Measurements from ENCODE around the gene FBXL16. TPM values are rescaled to one million over a fixed set of nuclear protein-coding genes. Genes with fewer than 3 reads are reported as not detected.
"Not testable (repeated sequence)": the region's sequence is repeated elsewhere in the genome, so short reads cannot be mapped to it uniquely, and the experiment has no call there.

Gene FBXL16
- total RNA-seq, 4 donors from 2014 or later: 0.21 to 0.37 TPM; not detected in 2

- no peak for DNase-seq
- peaks cover 0 to 12% of the 10 kb centered on the region in 2 donors for H3K4me1 ChIP-seq
- H3K27me3 ChIP-seq: no peaks in the 10 kb centered on the region
- no peaks in the 10 kb centered on the region for H3K36me3 ChIP-seq
- H3K27ac ChIP-seq: no peak overlapping the region
- no peak for TF ChIP-seq POLR2A (IDR thresholded peaks at IDR 0.05)
- TF ChIP-seq CTCF (IDR thresholded peaks at IDR 0.05): no peak
- intact Hi-C loops (cut with DNase I; ENCODE audit: low total_unique reads): no loop called here
- H3K4me3 ChIP-seq: no peak overlapping the region
- H3K9me3 ChIP-seq: no peaks in the 10 kb centered on the region
Observed at GRCh38 chr16:743794-744500, 38.3 kb upstream of the FBXL16 start.

DNA sequence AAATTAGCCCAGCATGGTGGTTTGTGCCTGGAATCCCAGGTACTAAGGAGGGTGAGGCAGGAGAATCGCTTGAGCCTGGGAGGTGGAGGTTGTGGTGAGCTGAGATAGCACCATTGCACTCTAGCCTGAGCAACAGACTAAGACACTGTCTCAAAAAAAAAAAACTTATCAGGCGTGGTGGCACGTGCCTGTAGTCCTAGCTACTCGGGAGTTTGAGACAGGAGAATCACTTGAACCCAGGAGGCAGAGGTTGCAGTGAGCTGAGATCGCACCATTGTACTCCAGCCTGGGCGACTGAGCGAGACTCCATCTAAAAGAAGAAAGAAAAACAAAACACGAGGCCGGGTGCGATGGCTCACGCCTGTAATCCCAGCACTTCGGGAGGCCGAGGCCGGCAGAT, 37.3 kb upstream of the FBXL16 start:
- H3K36me3 ChIP-seq; intact Hi-C loops (cut with DNase I; ENCODE audit: low total_unique reads); H3K4me3 ChIP-seq; H3K9me3 ChIP-seq; H3K27ac ChIP-seq; H3K27me3 ChIP-seq; DNase-seq: not testable (repeated sequence)
- peaks cover 0 to 12% of the 10 kb centered on the region in 2 donors for H3K4me1 ChIP-seq

DNA sequence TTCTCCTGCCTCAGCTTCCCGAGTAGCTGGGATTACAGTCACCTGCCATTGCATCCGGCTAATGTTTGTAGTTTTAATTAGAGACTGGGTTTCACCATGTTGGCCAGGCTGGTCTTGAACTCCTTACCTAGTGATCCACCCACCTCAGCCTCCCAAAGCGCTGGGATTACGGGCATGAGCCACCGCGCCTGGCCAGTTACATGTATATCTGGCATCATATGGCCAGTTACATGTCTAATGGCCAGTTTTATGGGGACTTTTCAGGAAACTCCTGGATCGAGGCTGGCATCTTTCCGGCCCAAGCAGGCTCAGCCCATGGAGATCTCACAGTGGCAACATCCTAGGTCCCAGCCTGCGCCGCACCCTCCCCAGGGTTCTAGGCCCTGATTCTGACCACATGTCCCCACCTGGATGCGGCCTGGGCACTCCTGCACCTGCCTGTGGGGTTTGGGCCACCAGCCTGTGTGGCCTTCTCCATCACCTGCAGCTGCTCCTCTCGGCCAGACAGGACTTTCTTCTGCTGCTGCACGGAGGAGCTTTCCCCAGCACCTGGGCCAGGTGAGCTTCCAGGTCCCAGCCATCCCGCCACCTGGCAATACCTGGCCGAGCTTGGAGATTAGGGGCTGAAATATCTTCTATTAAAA, 36.5 kb upstream of the FBXL16 start:
- intact Hi-C loops (cut with DNase I; ENCODE audit: low total_unique reads): no loop called here
- no peaks in the 10 kb centered on the region for H3K9me3 ChIP-seq
- H3K27ac ChIP-seq: no peak overlapping the region
- TF ChIP-seq CTCF (IDR thresholded peaks at IDR 0.05) (no peak), POLR2A (IDR thresholded peaks at IDR 0.05) (no peak)
- no peak for DNase-seq
- H3K27me3 ChIP-seq: no peaks in the 10 kb centered on the region
- H3K4me1 ChIP-seq: peaks cover 0 to 12% of the 10 kb centered on the region in 2 donors
- no peaks in the 10 kb centered on the region for H3K36me3 ChIP-seq
- no peak overlapping the region for H3K4me3 ChIP-seq

- H3K4me3 ChIP-seq: peak within 1 kb of the TSS; percentile 63 to 91
- peak within 1 kb of the TSS; percentile 63 to 67 for H3K27ac ChIP-seq
- no peaks in the 10 kb centered on the region for H3K9me3 ChIP-seq
- H3K27me3 ChIP-seq: no peaks in the 10 kb centered on the region
- peak; percentile 81 to 86 for DNase-seq
- intact Hi-C loops (cut with DNase I; ENCODE audit: low total_unique reads): no loop called here
- peaks cover 0 to 12% of the 10 kb centered on the region in 2 donors for H3K4me1 ChIP-seq
- no peaks in the 10 kb centered on the region for H3K36me3 ChIP-seq
- TF ChIP-seq POLR2A (IDR thresholded peaks at IDR 0.05) (peak in 1 of 2 donors; percentile 79), CTCF (IDR thresholded peaks at IDR 0.05) (peak; percentile 94 to 100 (median 98))
Observed at GRCh38 chr16:740764-741505, 35.3 kb upstream of the FBXL16 start, which contains the start of gene CIAO3. Gene CIAO3, minus strand, starts transcription at chr16:740997. Its CDS starts 12 bp downstream, at chr16:740985.

GRCh38 chr16:740459-740763, 34.8 kb upstream of the FBXL16 start:
- no peak for TF ChIP-seq POLR2A (IDR thresholded peaks at IDR 0.05)
- no peak for TF ChIP-seq CTCF (IDR thresholded peaks at IDR 0.05)
- Histone ChIP-seq H3K27me3 (no peaks in the 10 kb centered on the region), H3K27ac (peak overlapping the region; percentile 63 to 67), H3K4me1 (peaks cover 0 to 12% of the 10 kb centered on the region in 2 donors), H3K36me3 (no peaks in the 10 kb centered on the region), H3K9me3 (no peaks in the 10 kb centered on the region), H3K4me3 (peak overlapping the region; percentile 63 to 91)
- no peak for DNase-seq
- intact Hi-C loops (cut with DNase I; ENCODE audit: low total_unique reads): no loop called here
